GM19351 (cell line): ENCODE measurements around the gene USP3.
"Not testable (repeated sequence)": the region's sequence is repeated elsewhere in the genome, so short reads cannot be mapped to it uniquely, and the experiment has no call there.

Experiments used
- ATAC-seq: cut with Tn5 transposase; IDR thresholded peaks from one replicate; pipeline ENCODE4 v1.9.1; 2021; ENCODE audit warnings: mild to moderate bottlenecking, moderate library complexity; ENCODE audit not compliant: unreplicated experiment

Gene USP3

DNA sequence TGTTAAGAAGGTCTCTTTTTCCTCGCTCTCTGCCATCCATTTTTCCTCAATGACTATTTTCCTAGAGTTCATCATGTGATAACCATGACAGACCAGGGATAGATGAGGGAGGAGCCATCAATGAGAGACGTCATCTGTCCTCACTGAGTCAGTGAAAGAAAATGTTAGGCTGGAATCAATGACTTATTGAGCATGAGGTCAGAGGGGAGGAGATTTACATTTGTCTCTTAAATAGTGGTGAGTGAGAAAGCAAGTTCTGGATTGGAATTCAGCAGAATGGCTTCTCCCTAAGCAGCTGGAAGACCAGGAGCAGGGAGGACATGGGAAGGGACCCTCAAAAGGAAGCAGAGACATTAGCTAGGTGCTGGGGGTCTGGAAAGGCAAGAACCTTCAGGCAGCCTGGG lies 28.2 kb upstream of the USP3 start:
- ATAC-seq, result no peak

DNA sequence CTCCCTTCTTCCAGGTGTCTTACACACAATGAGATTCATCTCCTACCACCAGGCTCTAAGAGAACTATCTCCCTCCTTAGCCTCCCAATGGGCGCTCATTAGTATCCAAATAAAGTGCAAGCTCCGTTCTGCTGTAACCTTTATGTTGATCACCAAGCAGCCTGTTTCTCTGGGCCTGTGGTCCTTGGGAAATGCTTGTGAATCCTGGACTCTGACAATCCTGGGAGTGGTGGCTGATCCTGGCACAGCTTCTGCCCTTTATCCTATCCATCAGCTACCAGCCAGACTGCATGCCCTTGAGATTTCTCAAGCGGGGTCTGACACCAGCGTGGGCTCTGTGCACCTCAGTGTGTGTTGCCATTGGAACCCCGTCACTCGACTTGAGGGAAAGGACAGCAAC lies 26.1 kb upstream of the USP3 start:
- no peak for ATAC-seq

DNA sequence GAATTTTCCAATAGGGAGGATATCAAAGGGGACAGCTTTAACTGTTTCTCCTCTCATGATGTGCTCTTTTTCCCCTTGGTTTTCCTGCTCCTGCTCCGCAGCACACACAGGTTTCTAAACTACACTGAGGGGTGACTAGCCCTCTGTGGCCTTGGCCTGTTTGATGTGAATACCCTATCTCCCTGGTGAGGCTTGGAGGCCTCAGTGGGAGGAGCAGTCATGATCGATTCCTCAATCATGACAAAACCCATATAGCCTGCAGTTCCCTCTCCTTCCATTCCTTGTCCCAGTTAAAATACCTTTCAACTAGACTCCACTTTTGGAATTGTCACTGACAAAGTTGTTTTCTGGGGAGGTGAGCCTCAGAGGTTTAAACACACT lies 24.0 kb upstream of the USP3 start:
- ATAC-seq, result no peak

DNA sequence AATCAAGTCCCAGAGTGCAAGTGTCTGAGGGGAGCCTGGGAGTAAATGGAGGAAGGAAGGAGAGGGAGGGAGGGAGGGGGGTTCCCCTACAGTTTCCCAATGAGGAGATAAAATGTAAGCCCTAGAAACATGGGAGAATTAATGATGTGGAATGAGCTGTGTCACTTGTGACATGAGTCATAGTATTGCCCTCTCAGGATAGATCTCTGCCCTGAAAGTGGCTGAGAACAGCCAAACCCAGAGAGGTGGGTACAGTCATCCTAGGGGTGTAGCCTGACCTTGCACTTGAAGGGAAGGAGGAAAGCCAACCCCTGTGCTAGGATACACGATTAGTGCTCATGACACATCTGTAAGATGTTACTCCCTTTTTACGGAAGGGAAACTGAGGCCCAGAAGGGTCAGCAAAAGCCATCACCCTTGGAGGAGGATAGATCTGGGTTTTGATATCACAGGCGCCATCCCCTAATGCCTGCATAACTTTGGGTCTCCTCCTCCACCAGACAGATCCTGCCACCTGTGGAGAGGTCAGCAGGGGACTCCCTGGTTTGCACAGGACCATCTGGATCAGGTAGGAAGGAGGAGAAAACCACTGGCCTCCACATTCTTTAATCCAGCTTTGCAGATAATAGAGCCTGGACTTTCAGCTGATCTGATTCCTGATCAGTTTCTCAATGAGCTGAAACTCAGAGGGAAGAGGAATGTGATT lies 23.1 kb upstream of the USP3 start:
- ATAC-seq, result no peak

DNA sequence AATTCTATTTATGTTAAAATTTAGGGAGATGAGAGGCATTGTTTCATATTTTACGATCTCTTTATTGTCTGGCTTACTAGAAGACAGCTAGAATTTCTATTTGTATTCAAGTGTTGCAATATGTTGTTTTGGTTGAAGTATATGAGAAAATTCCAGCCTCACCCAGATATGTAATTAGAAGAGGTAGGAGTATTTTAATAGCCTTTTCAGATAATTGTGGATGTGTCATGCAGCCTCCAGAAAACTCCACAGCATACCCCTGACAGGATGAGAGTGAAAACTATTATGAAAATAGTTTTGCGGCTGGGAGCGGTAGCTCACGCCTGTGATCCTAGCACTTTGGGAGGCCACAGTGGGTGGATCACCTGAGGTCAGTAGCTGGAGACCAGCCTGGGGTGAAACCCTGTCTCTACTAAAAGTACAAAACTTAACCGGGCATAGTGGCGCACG lies 21.5 kb upstream of the USP3 start:
- no peak for ATAC-seq

DNA sequence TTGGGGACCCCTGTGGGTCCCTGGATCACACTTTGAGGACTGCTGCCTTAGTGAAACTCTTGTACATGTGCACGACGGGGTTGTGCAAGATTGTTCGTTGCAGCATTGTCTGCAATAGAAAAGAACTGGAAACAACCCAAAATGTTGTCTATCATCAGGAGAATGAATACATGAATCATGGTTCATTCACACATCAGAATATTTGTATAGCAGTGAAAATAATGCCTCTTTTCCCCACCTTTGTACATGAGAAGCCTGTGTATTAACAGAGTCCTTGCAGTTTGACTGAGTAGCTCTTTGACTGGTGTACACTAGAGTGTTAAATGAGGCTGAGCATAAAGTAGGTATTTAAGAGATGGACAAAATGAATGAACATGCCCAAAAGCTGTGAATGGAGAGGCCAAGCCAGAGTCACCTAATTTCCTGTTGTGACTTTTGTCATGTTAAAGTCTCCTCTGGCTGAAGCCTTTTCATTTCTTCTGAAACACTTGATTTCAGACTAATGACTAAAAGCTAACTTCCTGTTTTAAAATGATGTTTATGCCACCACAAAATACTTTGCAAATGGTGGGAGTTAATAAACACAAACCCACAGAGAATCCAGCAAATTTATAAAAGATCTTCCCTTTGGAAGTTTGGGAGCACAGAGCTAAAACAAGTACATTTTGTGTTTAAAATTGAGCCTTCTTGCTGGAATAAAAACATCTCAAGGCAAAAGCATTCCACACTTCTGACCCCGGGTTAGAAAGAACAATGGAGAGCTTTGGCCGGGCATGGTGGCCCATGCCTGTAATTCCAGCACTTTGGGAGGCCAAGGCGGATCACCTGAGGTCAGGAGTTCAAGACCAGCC lies 20.6 kb upstream of the USP3 start:
- ATAC-seq, result no peak

DNA sequence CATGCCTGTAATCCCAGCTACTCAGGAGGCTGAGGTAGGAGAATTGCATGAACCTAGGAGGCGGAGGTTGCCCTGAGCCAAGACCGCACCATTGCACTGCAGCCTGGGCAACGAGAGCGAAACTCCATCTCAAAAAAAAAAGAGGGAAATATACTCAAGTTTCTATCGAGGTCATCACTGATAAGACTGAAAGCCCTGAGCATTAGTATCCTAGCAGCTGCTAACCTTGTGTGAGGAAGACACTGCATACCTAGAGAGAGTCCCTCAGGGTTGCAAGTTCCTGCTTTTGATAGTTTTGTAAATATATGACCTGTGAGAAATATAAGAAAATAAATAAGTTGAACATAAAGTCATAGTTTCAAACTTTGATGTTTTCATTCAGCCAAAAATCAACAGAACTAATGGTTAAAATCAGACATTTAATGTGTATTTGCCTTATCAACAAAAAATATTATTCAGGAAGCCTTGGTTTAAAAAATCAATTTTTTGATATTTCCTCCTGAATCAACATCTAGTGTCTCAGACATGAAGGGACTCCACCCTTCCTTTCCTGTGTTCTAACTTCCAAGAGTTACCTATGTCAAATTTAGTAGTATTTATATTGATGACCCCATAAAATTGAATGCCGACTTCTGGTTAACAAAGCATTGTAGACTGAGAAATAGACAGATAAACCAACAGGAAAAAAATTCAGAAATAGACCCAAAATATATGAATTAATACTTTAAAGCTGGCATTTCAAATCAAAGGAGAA lies 19.8 kb upstream of the USP3 start:
- no peak for ATAC-seq

DNA sequence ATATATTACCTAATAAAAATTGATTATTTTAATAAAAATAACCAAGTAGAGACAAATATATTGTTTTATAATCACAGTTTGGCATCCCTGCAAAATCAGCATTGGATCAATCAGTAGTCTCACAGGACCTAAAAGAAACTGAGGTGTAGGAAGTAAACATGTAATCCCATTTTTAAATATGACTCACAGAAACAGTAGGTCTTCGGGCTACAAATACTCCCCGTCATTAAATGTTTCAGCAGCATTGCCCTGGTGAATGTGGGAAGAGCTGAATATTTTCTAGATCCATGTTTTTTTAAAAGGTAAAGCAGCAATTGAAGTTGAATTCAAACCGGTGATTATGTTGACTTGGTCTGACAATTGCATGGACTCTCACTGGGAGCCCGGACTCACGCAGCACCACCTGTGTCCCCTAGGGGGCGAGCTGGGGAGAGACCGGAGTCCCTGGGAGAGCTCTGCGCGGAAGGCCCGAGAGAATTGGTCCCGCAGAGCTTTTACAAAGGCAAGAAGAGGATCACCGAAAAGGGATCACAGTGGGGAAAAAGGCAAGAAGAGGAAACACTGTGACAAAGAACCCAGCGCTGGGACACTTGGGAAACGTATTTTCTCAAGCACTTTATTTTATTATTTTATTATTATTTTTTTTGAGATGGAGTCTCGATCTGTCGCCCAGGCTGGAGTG lies 17.2 kb upstream of the USP3 start:
- peak; percentile 40 for ATAC-seq

DNA sequence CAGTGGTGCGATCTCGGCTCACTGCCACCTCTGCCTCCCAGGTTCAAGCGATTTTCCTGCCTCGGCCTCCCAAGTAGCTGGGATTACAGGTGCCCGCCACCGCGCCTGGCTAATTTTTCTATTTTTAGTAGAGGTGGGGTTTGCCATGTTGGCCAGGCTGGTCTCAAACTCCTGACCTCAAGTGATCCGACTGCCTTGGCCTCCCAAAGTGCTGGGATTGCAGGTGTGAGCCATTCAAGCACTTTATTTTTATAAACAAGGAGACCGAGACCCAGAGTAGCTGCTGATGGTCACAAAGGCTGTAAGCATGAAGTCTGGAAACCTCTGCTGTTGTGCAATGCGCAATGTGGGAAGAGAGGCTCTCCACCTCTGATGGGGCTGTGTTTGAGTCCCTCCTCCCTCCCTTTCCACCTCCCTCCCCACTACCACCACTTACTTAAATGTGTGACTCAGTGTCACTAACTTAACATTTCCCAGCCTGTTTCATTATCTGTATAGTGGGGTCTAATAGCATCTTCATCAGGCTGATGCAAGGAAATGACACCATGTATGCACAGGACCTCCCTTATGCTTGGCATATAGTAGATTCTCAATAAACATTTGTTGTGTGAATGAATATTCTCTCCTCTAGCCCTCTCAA lies 16.5 kb upstream of the USP3 start:
- ATAC-seq, result not testable (repeated sequence)

DNA sequence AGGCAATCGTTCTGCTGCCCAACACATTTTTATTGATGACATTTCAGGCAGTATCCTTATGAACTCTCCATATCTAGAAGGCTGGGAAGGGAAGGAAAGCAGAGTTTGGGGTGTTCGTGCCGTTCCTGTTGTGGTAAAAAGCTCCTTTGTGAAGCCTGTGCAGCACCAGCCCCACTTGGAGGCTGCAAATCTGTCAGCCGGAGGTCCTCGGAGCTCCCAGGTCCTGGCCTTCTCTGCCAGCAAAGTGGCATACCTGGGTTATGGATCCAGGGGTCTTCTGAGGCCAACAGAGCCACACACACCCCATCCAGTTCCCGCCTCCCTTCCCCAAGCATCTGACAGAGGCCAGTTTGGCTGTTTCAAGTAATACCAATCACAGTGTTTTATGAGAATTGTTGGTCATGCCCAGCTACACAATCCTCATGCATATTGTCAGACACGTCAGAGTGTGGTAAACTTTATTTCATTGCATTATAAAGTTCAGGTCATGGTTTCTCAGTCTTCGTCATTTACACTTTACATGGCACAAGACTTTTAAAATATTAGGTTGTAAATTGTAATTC lies 15.9 kb upstream of the USP3 start:
- no peak for ATAC-seq

DNA sequence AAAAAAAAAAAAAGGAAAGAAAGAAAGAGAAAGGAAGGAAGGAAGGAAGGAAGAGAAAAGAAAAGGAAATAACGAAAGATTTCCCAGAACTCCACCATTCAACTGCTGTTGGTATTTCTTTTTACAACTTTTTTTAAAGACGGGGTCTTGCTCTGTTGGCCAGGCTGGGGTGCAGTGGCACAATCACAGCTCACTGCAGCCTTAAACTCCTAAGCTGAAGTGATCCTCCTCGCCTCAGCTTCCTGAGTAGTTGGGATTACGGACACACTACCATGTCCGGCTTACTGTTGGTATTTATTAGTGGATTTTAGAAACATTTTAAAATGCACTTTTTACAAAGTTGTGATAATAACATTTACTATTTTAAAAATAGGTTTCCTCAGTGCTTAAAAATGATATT lies 15.0 kb upstream of the USP3 start:
- no peak for ATAC-seq

DNA sequence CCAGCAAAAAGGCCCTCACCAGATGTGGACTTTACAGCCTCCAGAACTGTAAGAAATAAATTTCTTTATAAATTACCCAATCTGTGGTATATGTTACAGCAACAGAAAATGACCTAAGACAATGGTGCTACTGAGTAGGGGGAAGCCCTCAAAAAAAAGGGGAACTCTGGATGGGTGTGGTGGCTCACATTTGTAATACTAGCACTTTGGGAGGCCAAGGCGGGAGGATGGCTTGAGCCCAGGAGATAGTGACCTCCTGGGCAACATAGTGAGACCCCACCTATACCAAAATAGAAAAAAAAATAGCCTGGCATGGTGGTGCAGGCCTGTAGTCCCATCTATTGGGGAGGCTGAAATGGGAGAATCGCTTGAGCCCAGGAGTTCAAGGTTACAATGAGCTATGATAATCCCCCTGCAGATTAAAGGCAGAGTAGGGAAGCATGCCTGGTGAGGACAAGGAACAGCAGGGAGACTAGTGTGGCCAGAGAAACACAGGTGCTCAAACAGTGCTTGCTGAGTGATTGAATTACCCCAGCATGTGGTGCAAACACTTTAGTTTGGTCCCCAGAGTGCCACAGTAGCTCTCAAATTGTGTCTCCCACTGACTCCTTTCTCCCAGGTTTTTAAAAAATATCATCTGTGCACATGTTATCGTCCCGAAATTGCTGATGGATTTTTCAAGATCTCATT lies 13.9 kb upstream of the USP3 start:
- ATAC-seq, result no peak

DNA sequence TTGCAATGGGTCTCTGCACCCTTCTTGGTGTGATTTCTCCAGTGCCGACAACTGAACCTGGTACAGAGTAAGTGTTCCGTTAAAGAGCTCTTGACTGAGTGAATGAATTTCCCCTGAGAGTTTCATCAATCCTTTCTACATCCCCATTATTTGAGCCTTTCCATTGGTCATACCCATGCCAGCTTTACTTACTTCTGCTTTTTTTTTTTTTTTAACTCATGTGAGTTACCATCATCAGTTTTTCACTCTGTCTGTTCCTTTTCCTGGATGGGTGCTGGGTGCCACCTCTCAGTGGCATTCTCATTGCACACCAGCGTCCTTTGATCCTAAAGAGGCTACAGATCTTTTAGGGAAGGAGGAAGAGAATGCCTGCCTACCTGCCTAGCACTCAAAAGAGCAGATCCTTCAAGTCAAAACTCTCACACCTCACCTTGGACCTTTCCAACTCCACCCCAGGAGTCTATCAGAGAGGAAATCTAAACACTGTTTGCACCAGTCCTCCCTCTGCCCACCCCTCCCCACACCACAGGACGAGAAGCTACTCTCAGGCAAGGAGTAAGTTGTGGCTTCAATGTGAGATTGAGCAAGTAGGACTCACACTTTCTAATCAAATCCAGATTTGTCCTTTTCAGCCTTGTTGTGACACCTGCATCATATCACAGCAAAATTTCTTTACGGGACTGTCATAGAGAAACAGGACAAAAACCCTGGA lies 13.1 kb upstream of the USP3 start:
- ATAC-seq, result no peak

DNA sequence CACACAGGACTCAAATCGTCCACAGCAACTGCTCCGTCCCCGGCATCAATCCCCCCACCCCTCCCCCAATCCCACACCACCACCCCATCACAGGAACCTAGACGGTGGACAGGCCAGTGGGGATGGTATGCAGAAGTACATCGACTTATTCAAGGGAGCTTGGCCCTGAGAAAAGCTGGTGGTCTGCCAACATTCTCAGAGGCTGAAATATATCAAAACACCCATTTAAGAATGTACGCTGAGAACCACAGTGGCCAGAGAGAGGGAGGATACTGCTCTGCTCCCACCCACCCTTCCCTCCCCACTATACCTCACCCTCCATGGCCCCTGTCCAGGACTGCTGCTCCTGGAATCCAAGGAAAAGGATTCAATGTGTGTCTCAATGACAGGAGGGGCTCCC lies 12.4 kb upstream of the USP3 start:
- no peak for ATAC-seq

DNA sequence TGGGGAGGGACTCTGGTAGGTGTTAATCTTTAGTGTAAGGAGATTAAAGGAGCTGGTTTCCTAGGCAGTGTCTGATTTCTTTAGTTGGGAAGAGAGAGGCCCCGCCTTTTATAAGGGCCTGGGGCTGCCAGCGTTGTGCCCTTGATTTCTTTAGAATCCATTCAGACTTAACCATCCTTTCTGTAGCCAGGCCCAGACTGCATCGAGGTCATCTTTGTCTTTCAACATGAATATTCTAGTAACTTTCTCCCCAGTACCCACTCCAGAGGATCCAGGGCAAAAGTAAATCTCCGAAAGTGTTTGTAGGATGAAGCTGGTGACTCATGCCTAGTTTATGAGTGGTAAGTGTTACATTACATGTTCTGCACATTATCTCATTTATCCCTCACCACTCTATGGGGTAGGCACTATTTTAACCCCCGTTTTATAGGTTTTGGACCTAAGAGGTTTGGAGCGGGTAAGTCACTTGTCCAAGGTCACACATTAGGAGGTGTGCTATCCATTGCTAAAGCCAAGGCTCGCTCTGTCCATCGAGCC lies 11.8 kb upstream of the USP3 start:
- no peak for ATAC-seq

DNA sequence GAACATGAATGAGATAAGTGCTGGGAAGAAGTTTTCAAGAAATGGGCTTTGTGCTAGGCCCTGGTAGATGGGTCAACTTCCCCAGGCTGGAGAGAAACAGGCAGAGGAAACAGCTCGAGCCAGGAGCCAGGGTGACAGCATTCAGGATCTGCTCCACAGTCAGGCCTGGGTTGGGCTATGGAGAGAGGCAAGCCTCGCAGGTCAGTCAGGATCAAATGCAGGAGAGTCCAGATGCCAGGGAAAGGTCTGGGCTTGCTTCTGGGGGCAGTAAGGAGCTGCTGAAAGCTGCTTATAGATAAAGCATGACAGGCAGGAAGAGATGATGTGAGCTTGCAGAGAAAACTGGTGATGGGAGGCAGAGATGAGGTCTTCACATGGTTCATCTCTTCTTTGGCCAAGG lies 11.0 kb upstream of the USP3 start:
- ATAC-seq, result no peak

DNA sequence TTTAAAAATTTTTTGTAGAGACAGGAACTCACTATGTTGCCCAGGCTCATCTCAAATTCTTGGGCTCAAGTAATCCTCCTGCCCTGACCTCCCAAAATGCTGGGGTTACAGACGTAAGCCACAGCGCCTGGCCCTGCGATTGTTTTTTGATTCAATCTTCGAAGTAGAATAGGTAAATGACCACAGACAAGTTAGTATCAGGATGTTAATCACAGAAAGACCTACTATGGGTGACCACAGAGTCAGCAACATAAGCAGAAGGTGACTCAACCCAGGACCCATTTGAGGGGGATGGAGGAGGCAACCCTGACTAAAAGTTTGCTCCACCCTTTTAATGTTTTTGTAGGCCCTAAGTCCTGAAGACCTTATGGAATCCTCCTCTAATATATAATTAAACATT lies 10.0 kb upstream of the USP3 start:
- no peak for ATAC-seq

DNA sequence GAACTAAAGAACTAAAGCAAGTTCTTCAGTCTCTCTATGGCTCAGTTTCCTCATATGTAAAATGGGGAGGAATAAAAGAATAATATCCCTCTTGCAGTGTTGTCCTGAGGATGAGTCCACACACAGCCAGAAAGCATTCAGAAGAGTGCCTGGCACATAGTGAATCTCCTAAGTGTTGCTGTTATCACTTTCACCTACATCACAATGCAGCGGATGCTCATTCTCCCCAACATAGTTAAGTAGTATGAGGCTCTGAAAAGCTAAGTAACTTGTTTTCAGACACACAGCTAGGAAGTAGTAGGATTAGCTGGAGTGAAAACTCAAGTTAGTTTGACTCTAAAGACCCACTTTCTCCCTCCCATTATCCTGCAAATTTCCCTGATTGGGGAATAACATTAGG lies 9.1 kb upstream of the USP3 start:
- ATAC-seq, result no peak
